Neuronal stem cell (in vitro differentiated cells): ENCODE results near the gene SLIT3.

ENCODE experiments used
- DNase-seq: peaks from one replicate; pipeline ENCODE4 v3.0.0-alpha.2; 2013; ENCODE audit warnings: low spot score
- H2AFZ ChIP-seq: one replicate; pipeline ENCODE4 v1.6.1; 2013; ENCODE audit warnings: mild to moderate bottlenecking, low read length, inconsistent platforms
- H2AK5ac ChIP-seq: 2 replicates; pipeline ENCODE4 v1.6.1; 2013; ENCODE audit warnings: low read depth, mild to moderate bottlenecking, inconsistent platforms, low read length, moderate library complexity, mixed read lengths
- H2BK120ac ChIP-seq: 2 replicates; pipeline ENCODE4 v1.6.1; 2013; ENCODE audit warnings: low read depth, mild to moderate bottlenecking, inconsistent platforms, low read length, moderate library complexity, mixed read lengths
- H2BK12ac ChIP-seq: one replicate; pipeline ENCODE4 v1.6.1; 2013; ENCODE audit warnings: low read length, inconsistent platforms
- H2BK15ac ChIP-seq: 2 replicates; pipeline ENCODE4 v1.6.1; 2013; ENCODE audit warnings: mild to moderate bottlenecking, low read length, inconsistent platforms, mixed read lengths
- H2BK5ac ChIP-seq: one replicate; pipeline ENCODE4 v1.6.1; 2013; ENCODE audit warnings: inconsistent platforms, mild to moderate bottlenecking, low read length, moderate library complexity
- H3K14ac ChIP-seq: one replicate; pipeline ENCODE4 v1.6.1; 2013; ENCODE audit warnings: low read length, inconsistent platforms
- H3K18ac ChIP-seq: 2 replicates; pipeline ENCODE4 v1.6.1; 2013; ENCODE audit warnings: low read length, inconsistent platforms
- H3K23ac ChIP-seq: 2 replicates; pipeline ENCODE4 v1.6.1; 2013; ENCODE audit warnings: low read depth, mild to moderate bottlenecking, mixed read lengths, low read length, inconsistent platforms; ENCODE audit not compliant: poor library complexity
- H3K27ac ChIP-seq: replicated peaks from 3 replicates; pipeline ENCODE4 v1.5.1; 2013; ENCODE audit warnings: low read length, inconsistent platforms
- H3K27me3 ChIP-seq, 3 experiments: 2 replicates each; pipeline ENCODE4 v1.6.1; 2013; ENCODE audit warnings: low read length in 3 of 3, mild to moderate bottlenecking in 2 of 3, inconsistent platforms in 1 of 3, low read depth in 1 of 3, mixed read lengths in 1 of 3, moderate library complexity in 1 of 3; ENCODE audit not compliant: control insufficient read depth in 3 of 3, insufficient read depth in 3 of 3
- H3K36me3 ChIP-seq, 2 donors: replicated peaks in 1 of 2; 2 replicates each; pipeline ENCODE4 v1.6.1; 2013; ENCODE audit warnings: low read length in 2 of 2; ENCODE audit not compliant: control insufficient read depth in 2 of 2, insufficient read depth in 2 of 2
- H3K4ac ChIP-seq: 2 replicates; pipeline ENCODE4 v1.6.1; 2013; ENCODE audit warnings: inconsistent platforms, mild to moderate bottlenecking, low read length, moderate library complexity
- H3K4me1 ChIP-seq, 2 donors: 1 replicate in 1 of 2; 2 replicates in 1 of 2; pipeline ENCODE4 v1.6.1; 2013; ENCODE audit warnings: low read length in 2 of 2, low read depth in 1 of 2; ENCODE audit not compliant: control insufficient read depth in 2 of 2, insufficient read depth in 1 of 2
- H3K4me2 ChIP-seq: one replicate; pipeline ENCODE4 v1.6.1; 2013; ENCODE audit warnings: mild to moderate bottlenecking, low read length, inconsistent platforms; ENCODE audit not compliant: insufficient read depth, poor library complexity, severe bottlenecking
- H3K4me3 ChIP-seq, 2 donors: 2 replicates each; pipeline ENCODE4 v1.5.1; 2013; ENCODE audit warnings: low read length in 2 of 2, mild to moderate bottlenecking in 2 of 2, inconsistent platforms in 1 of 2, moderate library complexity in 1 of 2
- H3K79me1 ChIP-seq: one replicate; pipeline ENCODE4 v1.6.1; 2013; ENCODE audit warnings: low read depth, mild to moderate bottlenecking, inconsistent platforms, low read length, moderate library complexity
- H3K9ac ChIP-seq: one replicate; pipeline ENCODE4 v1.6.1; 2013; ENCODE audit warnings: mild to moderate bottlenecking, low read depth, low read length, inconsistent platforms; ENCODE audit not compliant: poor library complexity
- H3K9me3 ChIP-seq, 2 donors: replicated peaks in 1 of 2; 2 replicates each; pipeline versions ENCODE3 to v1.6.1; 2013; ENCODE audit warnings: low read length in 2 of 2, mild to moderate bottlenecking in 2 of 2, inconsistent platforms in 1 of 2, low read depth in 1 of 2, mixed read lengths in 1 of 2, moderate library complexity in 1 of 2; ENCODE audit not compliant: control insufficient read depth in 2 of 2, insufficient read depth in 1 of 2
- H4K8ac ChIP-seq: one replicate; pipeline ENCODE4 v1.6.1; 2013; ENCODE audit warnings: low read depth, mild to moderate bottlenecking, inconsistent platforms, low read length, moderate library complexity
- H4K91ac ChIP-seq: one replicate; pipeline ENCODE4 v1.6.1; 2013; ENCODE audit warnings: low read length, low read depth, mild to moderate bottlenecking, inconsistent platforms; ENCODE audit not compliant: poor library complexity
- WGBS, 2 donors: extraction: QIAGEN DNeasy Blood & Tissue Kit; methylation state at CpG; one replicate each; pipeline ENCODE4 v1.1.7; 2013; ENCODE audit warnings: missing lambda C conversion rate in 2 of 2, mixed read lengths in 1 of 2; ENCODE audit not compliant: insufficient read length in 2 of 2, insufficient replicate concordance in 1 of 2; ENCODE audit errors: extremely low coverage in 2 of 2; 5-methylcytosine and 5-hydroxymethylcytosine counted together

The SLIT3 gene

GRCh38 chr5:169280286-169280685, 20.7 kb downstream of the SLIT3 start:
- Histone ChIP-seq H2AK5ac (no peak overlapping the region), H3K79me1 (no peaks in the 10 kb centered on the region), H2BK15ac (no peak overlapping the region), H3K4me1 (no peaks in the 10 kb centered on the region), H3K23ac (no peak overlapping the region), H2BK12ac (no peak overlapping the region), H3K18ac (peak overlapping the region; percentile 9), H4K91ac (no peak overlapping the region), H3K27ac (no peak overlapping the region), H3K27me3 (no peaks in the 10 kb centered on the region), H2BK120ac (no peak overlapping the region), H3K9me3 (no peaks in the 10 kb centered on the region), H3K36me3 (no peaks in the 10 kb centered on the region), H2BK5ac (no peak overlapping the region), H3K4ac (no peak overlapping the region), H3K4me3 (no peak overlapping the region), H2AFZ (no peak overlapping the region), H3K4me2 (no peak overlapping the region), H4K8ac (no peak overlapping the region), H3K9ac (no peak overlapping the region), H3K14ac (no peak overlapping the region)
- no peak for DNase-seq
- no CpG with 5 or more reads among the region's 4 CpGs for WGBS, 2 donors

- Histone ChIP-seq H3K23ac (no peak overlapping the region), H3K9me3 (no peaks in the 10 kb centered on the region), H3K4me1 (no peaks in the 10 kb centered on the region), H2BK12ac (no peak overlapping the region), H3K27me3 (no peaks in the 10 kb centered on the region), H3K27ac (no peak overlapping the region), H4K91ac (no peak overlapping the region), H2BK120ac (no peak overlapping the region), H3K4me2 (no peak overlapping the region), H3K79me1 (no peaks in the 10 kb centered on the region), H4K8ac (no peak overlapping the region), H3K4ac (no peak overlapping the region), H2BK5ac (no peak overlapping the region), H3K18ac (no peak overlapping the region), H3K36me3 (no peaks in the 10 kb centered on the region), H3K14ac (no peak overlapping the region), H3K9ac (no peak overlapping the region), H2BK15ac (no peak overlapping the region), H3K4me3 (no peak overlapping the region), H2AFZ (no peak overlapping the region), H2AK5ac (no peak overlapping the region)
- DNase-seq = no peak
- no CpG with 5 or more reads among the region's 2 CpGs for WGBS, 2 donors
Observed at GRCh38 chr5:169279125-169279524, 21.8 kb downstream of the SLIT3 start.

DNA sequence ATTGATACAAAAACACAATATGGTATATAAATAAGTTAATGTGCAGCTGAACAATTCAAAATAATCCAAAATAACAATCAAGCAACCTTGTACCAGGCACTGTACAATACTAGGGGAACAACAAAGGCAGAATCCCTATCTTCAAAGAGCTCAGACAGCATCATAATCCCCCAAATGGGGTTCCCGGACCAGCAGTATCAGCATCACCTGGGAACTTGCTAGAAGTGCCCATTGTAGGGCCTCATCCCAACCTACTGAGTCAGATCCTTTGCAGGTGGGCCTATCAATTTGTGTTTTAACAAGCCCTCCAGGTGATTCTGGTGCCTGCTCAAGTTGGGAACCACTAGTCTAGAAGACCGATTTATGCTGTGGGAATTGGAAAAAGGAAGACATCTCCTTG, 27.1 kb downstream of the SLIT3 start:
- Histone ChIP-seq H2AFZ (no peak overlapping the region), H2BK15ac (no peak overlapping the region), H3K9ac (no peak overlapping the region), H4K8ac (no peak overlapping the region), H3K9me3 (no peaks in the 10 kb centered on the region), H3K14ac (no peak overlapping the region), H3K36me3 (no peaks in the 10 kb centered on the region), H3K4me2 (no peak overlapping the region), H3K4me1 (peaks cover 0 to 10% of the 10 kb centered on the region in 2 donors), H3K4ac (no peak overlapping the region), H2BK12ac (no peak overlapping the region), H4K91ac (no peak overlapping the region), H3K79me1 (no peaks in the 10 kb centered on the region), H3K23ac (no peak overlapping the region), H3K4me3 (no peak overlapping the region), H2AK5ac (no peak overlapping the region), H3K27ac (no peak overlapping the region), H2BK5ac (no peak overlapping the region), H2BK120ac (no peak overlapping the region), H3K18ac (no peak overlapping the region), H3K27me3 (no peaks in the 10 kb centered on the region)
- no peak for DNase-seq
- WGBS, 2 donors = no CpG with 5 or more reads among the region's 2 CpGs

DNA sequence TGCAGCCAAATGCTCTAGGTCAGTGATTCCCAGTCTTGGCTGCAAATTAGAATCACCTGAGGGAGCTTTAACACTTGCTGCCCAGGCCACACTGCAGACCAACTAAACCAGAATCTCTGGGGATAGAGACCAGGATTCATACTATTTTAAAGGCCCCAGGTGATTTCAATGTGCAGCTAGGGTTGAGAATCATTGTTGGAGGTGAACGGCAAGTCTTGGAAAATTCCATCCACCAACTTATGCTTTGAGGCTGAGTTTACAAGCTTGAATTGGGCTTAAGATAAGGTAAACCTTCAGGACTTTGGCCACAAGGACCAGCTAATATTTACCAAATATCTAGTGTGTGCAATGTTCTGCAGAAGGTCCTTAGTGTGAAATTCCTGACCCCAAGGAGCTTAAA, 27.5 kb downstream of the SLIT3 start:
- H2AK5ac ChIP-seq = no peak overlapping the region
- no peak overlapping the region for H4K8ac ChIP-seq
- H3K4me3 ChIP-seq = no peak overlapping the region
- H3K14ac ChIP-seq = no peak overlapping the region
- no peak overlapping the region for H3K23ac ChIP-seq
- H2BK15ac ChIP-seq = no peak overlapping the region
- no peaks in the 10 kb centered on the region for H3K9me3 ChIP-seq
- no peak overlapping the region for H3K4me2 ChIP-seq
- H3K36me3 ChIP-seq = no peaks in the 10 kb centered on the region
- H2AFZ ChIP-seq = no peak overlapping the region
- no peak overlapping the region for H2BK120ac ChIP-seq
- no peak overlapping the region for H3K4ac ChIP-seq
- H3K9ac ChIP-seq = no peak overlapping the region
- H3K27ac ChIP-seq = no peak overlapping the region
- no peak for DNase-seq
- H2BK12ac ChIP-seq = no peak overlapping the region
- H3K18ac ChIP-seq = no peak overlapping the region
- no peak overlapping the region for H4K91ac ChIP-seq
- H2BK5ac ChIP-seq = no peak overlapping the region
- no CpG with 5 or more reads among the region's 1 CpG for WGBS, 2 donors
- peaks cover 0 to 10% of the 10 kb centered on the region in 2 donors for H3K4me1 ChIP-seq
- no peaks in the 10 kb centered on the region for H3K27me3 ChIP-seq
- no peaks in the 10 kb centered on the region for H3K79me1 ChIP-seq
